Measurements from ENCODE around the gene FBXO9. TPM values are rescaled to one million over a fixed set of nuclear protein-coding genes. Genes with fewer than 3 reads are reported as not detected.

Gene FBXO9
- polyA plus RNA-seq, 4 donors, result 30.6 to 121 (median 39.0) TPM

- H3K9me3 ChIP-seq (ENCODE audit: control insufficient read depth in 2 of 2, insufficient read depth in 1 of 2, low read depth in 1 of 2, low read length in 1 of 2), result no peaks in the 10 kb centered on the region
- DNase-seq (no peak), FAIRE-seq (no peak)
Measured at GRCh38 chr6:53136000-53136609, 70.9 kb downstream of the FBXO9 start.

GRCh38 chr6:53139841-53140413 is 74.7 kb downstream of the FBXO9 start:
- H3K9me3 ChIP-seq (ENCODE audit: control insufficient read depth in 2 of 2, insufficient read depth in 1 of 2, low read depth in 1 of 2, low read length in 1 of 2), result no peaks in the 10 kb centered on the region
- H3K27ac ChIP-seq (ENCODE audit: low read depth in 1 of 3, low read length in 2 of 3), result no peak overlapping the region
- H3K4me1 ChIP-seq (ENCODE audit: control insufficient read depth in 3 of 3, insufficient read depth in 2 of 3, low read depth in 1 of 3, low read length in 2 of 3), result peaks cover 0 to 1% (median 0%) of the 10 kb centered on the region in 3 donors
- no peaks in the 10 kb centered on the region for H3K27me3 ChIP-seq (ENCODE audit: control insufficient read depth in 3 of 3, insufficient read depth in 3 of 3, low read length in 3 of 3)
- no peak overlapping the region for H3K4me3 ChIP-seq (ENCODE audit: low read depth in 1 of 3, low read length in 3 of 3)
- FAIRE-seq (no peak), DNase-seq (no peak)
- WGBS, 3 donors, result 60 to 70% (median 65%) methylated on average over 4 of the region's 4 CpGs
- no peaks in the 10 kb centered on the region for H3K36me3 ChIP-seq (ENCODE audit: control insufficient read depth in 3 of 3, insufficient read depth in 2 of 3, low read depth in 1 of 3, low read length in 3 of 3)

More at GRCh38 chr6:53136000-53136609, 70.9 kb downstream of the FBXO9 start:
- Histone ChIP-seq H3K4me3 (ENCODE audit: low read depth in 1 of 3, low read length in 3 of 3) (no peak overlapping the region), H3K27me3 (ENCODE audit: control insufficient read depth in 3 of 3, insufficient read depth in 3 of 3, low read length in 3 of 3) (no peaks in the 10 kb centered on the region), H3K4me1 (ENCODE audit: control insufficient read depth in 3 of 3, insufficient read depth in 2 of 3, low read depth in 1 of 3, low read length in 2 of 3) (peaks cover 0 to 10% (median 0%) of the 10 kb centered on the region in 3 donors), H3K36me3 (ENCODE audit: control insufficient read depth in 3 of 3, insufficient read depth in 2 of 3, low read depth in 1 of 3, low read length in 3 of 3) (no peaks in the 10 kb centered on the region), H3K27ac (ENCODE audit: low read depth in 1 of 3, low read length in 2 of 3) (no peak overlapping the region)
- 85 to 89% (median 85%) methylated on average over 3 of the region's 3 CpGs for WGBS, 3 donors

GRCh38 chr6:53142810-53143209 is 77.6 kb downstream of the FBXO9 start:
- Histone ChIP-seq H3K27ac (ENCODE audit: low read depth in 1 of 3, low read length in 2 of 3) (no peak overlapping the region), H3K27me3 (ENCODE audit: control insufficient read depth in 3 of 3, insufficient read depth in 3 of 3, low read length in 3 of 3) (no peaks in the 10 kb centered on the region), H3K4me3 (ENCODE audit: low read depth in 1 of 3, low read length in 3 of 3) (no peak overlapping the region), H3K4me1 (ENCODE audit: control insufficient read depth in 3 of 3, insufficient read depth in 2 of 3, low read depth in 1 of 3, low read length in 2 of 3) (no peaks in the 10 kb centered on the region), H3K36me3 (ENCODE audit: control insufficient read depth in 3 of 3, insufficient read depth in 2 of 3, low read depth in 1 of 3, low read length in 3 of 3) (no peaks in the 10 kb centered on the region), H3K9me3 (ENCODE audit: control insufficient read depth in 2 of 2, insufficient read depth in 1 of 2, low read depth in 1 of 2, low read length in 1 of 2) (no peaks in the 10 kb centered on the region)
- FAIRE-seq (no peak), DNase-seq (no peak)
- 55 to 74% (median 71%) methylated on average over 3 of the region's 3 CpGs for WGBS, 3 donors

- no peak overlapping the region for H3K27ac ChIP-seq (ENCODE audit: low read depth in 1 of 3, low read length in 2 of 3)
- WGBS, 3 donors, result 63 to 64% (median 64%) methylated on average over 3 of the region's 3 CpGs
Measured at GRCh38 chr6:53143710-53144109, 78.5 kb downstream of the FBXO9 start.

GRCh38 chr6:53144802-53145201 is 79.6 kb downstream of the FBXO9 start:
- Histone ChIP-seq H3K4me3 (ENCODE audit: low read depth in 1 of 3, low read length in 3 of 3) (no peak overlapping the region), H3K27ac (ENCODE audit: low read depth in 1 of 3, low read length in 2 of 3) (no peak overlapping the region), H3K4me1 (ENCODE audit: control insufficient read depth in 3 of 3, insufficient read depth in 2 of 3, low read depth in 1 of 3, low read length in 2 of 3) (no peaks in the 10 kb centered on the region), H3K9me3 (ENCODE audit: control insufficient read depth in 2 of 2, insufficient read depth in 1 of 2, low read depth in 1 of 2, low read length in 1 of 2) (no peaks in the 10 kb centered on the region), H3K27me3 (ENCODE audit: control insufficient read depth in 3 of 3, insufficient read depth in 3 of 3, low read length in 3 of 3) (no peaks in the 10 kb centered on the region), H3K36me3 (ENCODE audit: control insufficient read depth in 3 of 3, insufficient read depth in 2 of 3, low read depth in 1 of 3, low read length in 3 of 3) (no peaks in the 10 kb centered on the region)
- no peak for DNase-seq
- FAIRE-seq, result no peak
- WGBS, 3 donors, result 78 to 91% (median 87%) methylated on average over 2 of the region's 2 CpGs

More at GRCh38 chr6:53143710-53144109, 78.5 kb downstream of the FBXO9 start:
- Histone ChIP-seq H3K36me3 (ENCODE audit: control insufficient read depth in 3 of 3, insufficient read depth in 2 of 3, low read depth in 1 of 3, low read length in 3 of 3) (no peaks in the 10 kb centered on the region), H3K9me3 (ENCODE audit: control insufficient read depth in 2 of 2, insufficient read depth in 1 of 2, low read depth in 1 of 2, low read length in 1 of 2) (no peaks in the 10 kb centered on the region), H3K4me3 (ENCODE audit: low read depth in 1 of 3, low read length in 3 of 3) (no peak overlapping the region), H3K4me1 (ENCODE audit: control insufficient read depth in 3 of 3, insufficient read depth in 2 of 3, low read depth in 1 of 3, low read length in 2 of 3) (no peaks in the 10 kb centered on the region), H3K27me3 (ENCODE audit: control insufficient read depth in 3 of 3, insufficient read depth in 3 of 3, low read length in 3 of 3) (no peaks in the 10 kb centered on the region)
- DNase-seq, result no peak
- no peak for FAIRE-seq

- WGBS, 3 donors, result 20 to 74% (median 45%) methylated on average over 5 of the region's 5 CpGs
- FAIRE-seq (no peak), DNase-seq (peak in 1 of 2 donors; percentile 89)
- H3K27ac ChIP-seq (ENCODE audit: low read depth in 1 of 3, low read length in 2 of 3), result no peak within 1 kb of the TSS
- H3K4me3 ChIP-seq (ENCODE audit: low read depth in 1 of 3, low read length in 3 of 3), result no peak within 1 kb of the TSS
- H3K9me3 ChIP-seq (ENCODE audit: control insufficient read depth in 2 of 2, insufficient read depth in 1 of 2, low read depth in 1 of 2, low read length in 1 of 2), result no peaks in the 10 kb centered on the region
- H3K36me3 ChIP-seq (ENCODE audit: control insufficient read depth in 3 of 3, insufficient read depth in 2 of 3, low read depth in 1 of 3, low read length in 3 of 3), result no peaks in the 10 kb centered on the region
- H3K27me3 ChIP-seq (ENCODE audit: control insufficient read depth in 3 of 3, insufficient read depth in 3 of 3, low read length in 3 of 3), result no peaks in the 10 kb centered on the region
- no peaks in the 10 kb centered on the region for H3K4me1 ChIP-seq (ENCODE audit: control insufficient read depth in 3 of 3, insufficient read depth in 2 of 3, low read depth in 1 of 3, low read length in 2 of 3)
Measured at GRCh38 chr6:53148684-53149083, 83.5 kb downstream of the FBXO9 start, which contains the start of gene GCM1. Gene GCM1, minus strand, starts transcription at chr6:53148841. Its CDS starts 3,209 bp downstream, at chr6:53145632.

Other genes starting within 250 kb of the FBXO9 start
- not detected for gene GSTA5, start 224.6 kb upstream of the FBXO9 start, polyA plus RNA-seq
- not detected for gene GSTA3, start 155.7 kb upstream of the FBXO9 start, polyA plus RNA-seq
- gene GSTA4, start 70.1 kb upstream of the FBXO9 start, polyA plus RNA-seq, result 10 to 100 TPM; 11.3 to 81.0 (median 22.5) TPM
- 10 to 100 TPM in 2 of 4 donors, 1 to 10 TPM in 2; 5.9 to 49.9 (median 10.6) TPM for gene CILK1, start 3.6 kb upstream of the FBXO9 start, polyA plus RNA-seq
- not detected for gene GCM1, start 83.4 kb downstream of the FBXO9 start, polyA plus RNA-seq

All from small intestine (tissue), 7 donors.